Neural progenitor cell (in vitro differentiated cells): Measurements from ENCODE around the gene MPP7. TPM values are rescaled to one million over a fixed set of nuclear protein-coding genes. Genes with fewer than 3 reads are reported as not detected.

Experiments used
- DNase-seq: peaks from one replicate; pipeline ENCODE4 v3.0.0-alpha.2; 2016; ENCODE audit warnings: low spot score
- H2AFZ ChIP-seq: fragments of 200-600 bp; sonication (generic); replicated peaks from 2 replicates; pipeline ENCODE4 v1.6.1; 2016; ENCODE audit warnings: antibody characterized with exemption
- H3F3A ChIP-seq: fragments of 200-600 bp; sonication (generic); 2 replicates; pipeline ENCODE4 v1.6.1; 2016; ENCODE audit warnings: antibody characterized with exemption, low read depth
- H3K27ac ChIP-seq: fragments of 200-600 bp; sonication (generic); 2 replicates; pipeline ENCODE4 v1.5.1; 2016; ENCODE audit warnings: mild to moderate bottlenecking
- H3K27me3 ChIP-seq: fragments of 200-600 bp; sonication (generic); 2 replicates; pipeline ENCODE4 v1.6.1; 2016; ENCODE audit warnings: mild to moderate bottlenecking, moderate library complexity
- H3K36me3 ChIP-seq: fragments of 200-600 bp; sonication (generic); 2 replicates; pipeline ENCODE4 v1.5.1; 2016
- H3K4me1 ChIP-seq: fragments of 200-600 bp; sonication (generic); 2 replicates; pipeline ENCODE4 v1.6.1; 2016; ENCODE audit warnings: mixed run types
- H3K4me2 ChIP-seq: fragments of 200-600 bp; sonication (generic); 2 replicates; pipeline ENCODE4 v1.6.1; 2016
- H3K4me3 ChIP-seq: fragments of 200-600 bp; sonication (generic); 2 replicates; pipeline ENCODE4 v1.5.1; 2016
- H3K79me2 ChIP-seq: fragments of 200-600 bp; sonication (generic); 2 replicates; pipeline ENCODE4 v1.6.1; 2016; ENCODE audit warnings: low read depth
- H3K9ac ChIP-seq: fragments of 200-600 bp; sonication (generic); 2 replicates; pipeline ENCODE4 v1.6.1; 2016
- H3K9me3 ChIP-seq: fragments of 200-600 bp; sonication (generic); 2 replicates; pipeline ENCODE4 v1.5.1; 2016; ENCODE audit warnings: low read depth
- H4K20me1 ChIP-seq: fragments of 200-600 bp; sonication (generic); 2 replicates; pipeline ENCODE4 v1.6.1; 2016; ENCODE audit warnings: low read depth
- H3K27ac Mint-ChIP-seq: 3 replicates; pipeline ENCODE4 v1.8.0; 2021; ENCODE audit warnings: mixed read lengths
- H3K27me3 Mint-ChIP-seq: 2 replicates; pipeline ENCODE4 v1.8.0; 2022; ENCODE audit warnings: low read depth, mild to moderate bottlenecking, inconsistent platforms, moderate library complexity, mixed read lengths; ENCODE audit not compliant: insufficient read depth
- H3K36me3 Mint-ChIP-seq: 3 replicates; pipeline ENCODE4 v1.8.0; 2021; ENCODE audit warnings: mixed read lengths
- H3K4me1 Mint-ChIP-seq: 3 replicates; pipeline ENCODE4 v1.8.0; 2021; ENCODE audit warnings: mixed read lengths
- H3K4me3 Mint-ChIP-seq: 3 replicates; pipeline ENCODE4 v1.8.0; 2021; ENCODE audit warnings: mild to moderate bottlenecking, moderate library complexity, mixed read lengths
- H3K9me3 Mint-ChIP-seq: 3 replicates; pipeline ENCODE4 v1.8.0; 2020; ENCODE audit warnings: mixed read lengths
- CTCF ChIP-seq: fragments of 200-600 bp; sonication (generic); IDR thresholded peaks from 2 replicates; pipeline ENCODE4 v1.5.1; 2017; ENCODE audit warnings: antibody characterized with exemption, mild to moderate bottlenecking
- EZH2 ChIP-seq: fragments of 200-600 bp; sonication (generic); IDR thresholded peaks from 2 replicates; pipeline ENCODE4 v1.6.1; 2017; ENCODE audit warnings: antibody characterized with exemption, mild to moderate bottlenecking, moderate library complexity
- EZH2phosphoT487 ChIP-seq: fragments of 200-600 bp; sonication (generic); IDR thresholded peaks from 2 replicates; pipeline ENCODE4 v1.6.1; 2017; ENCODE audit warnings: antibody characterized with exemption
- total RNA-seq: library from RNA; depleted of rRNA; stranded (reverse); fragments of >200 nt; gene quantifications from 2 replicates; pipeline ENCODE4 v1.2.3, GENCODE V29; 2015; ENCODE audit warnings: low replicate concordance

The MPP7 gene
- total RNA-seq, 1 donor from 2014 or later, result 8.5 TPM

GRCh38 chr10:28311104-28311503 lies 8.2 kb upstream of the MPP7 start:
- DNase-seq, result no peak
- no peaks in the 10 kb centered on the region for H3K79me2 ChIP-seq
- no peak for TF ChIP-seq EZH2phosphoT487
- no peak for TF ChIP-seq CTCF
- no peak for TF ChIP-seq EZH2
- H3K36me3 ChIP-seq, result no peaks in the 10 kb centered on the region
- no peaks in the 10 kb centered on the region for H3K9me3 ChIP-seq
- H4K20me1 ChIP-seq, result no peaks in the 10 kb centered on the region
- H3K9me3 Mint-ChIP-seq, result no peaks in the 10 kb centered on the region
- no peaks in the 10 kb centered on the region for H3K4me1 ChIP-seq
- H3K4me2 ChIP-seq, result no peak overlapping the region
- peaks cover 11% of the 10 kb centered on the region for H3K27me3 Mint-ChIP-seq
- H3K4me3 Mint-ChIP-seq, result no peak overlapping the region
- H3K27ac Mint-ChIP-seq, result no peak overlapping the region
- H3K36me3 Mint-ChIP-seq, result no peaks in the 10 kb centered on the region
- no peak overlapping the region for H2AFZ ChIP-seq
- peaks cover 27% of the 10 kb centered on the region for H3K27me3 ChIP-seq
- no peaks in the 10 kb centered on the region for H3F3A ChIP-seq
- no peak overlapping the region for H3K9ac ChIP-seq
- H3K27ac ChIP-seq, result no peak overlapping the region
- H3K4me3 ChIP-seq, result no peak overlapping the region
- H3K4me1 Mint-ChIP-seq, result peaks cover 4% of the 10 kb centered on the region

DNA sequence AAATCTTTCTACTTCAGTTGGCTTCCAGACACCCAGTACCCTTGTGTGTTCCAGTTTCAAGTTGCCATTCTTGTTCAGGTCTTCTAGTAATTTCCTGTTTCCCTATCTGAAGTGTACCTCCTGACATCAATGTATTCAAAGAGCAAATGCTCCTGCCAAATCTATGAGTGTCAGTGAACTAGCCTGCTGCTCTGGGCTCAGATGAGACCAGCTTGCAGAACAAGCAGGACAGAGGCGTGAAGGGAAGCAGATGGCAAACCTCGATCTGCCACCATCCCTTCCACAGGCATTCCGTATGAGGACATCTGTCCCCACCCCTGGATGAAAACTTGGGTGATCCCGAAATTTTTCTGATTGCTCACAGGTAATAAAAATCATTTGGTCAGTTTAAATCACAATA lies 4.4 kb upstream of the MPP7 start:
- H3K27me3 Mint-ChIP-seq, result peaks cover 29% of the 10 kb centered on the region
- no peak overlapping the region for H3K4me3 ChIP-seq
- no peak overlapping the region for H3K4me3 Mint-ChIP-seq

DNA sequence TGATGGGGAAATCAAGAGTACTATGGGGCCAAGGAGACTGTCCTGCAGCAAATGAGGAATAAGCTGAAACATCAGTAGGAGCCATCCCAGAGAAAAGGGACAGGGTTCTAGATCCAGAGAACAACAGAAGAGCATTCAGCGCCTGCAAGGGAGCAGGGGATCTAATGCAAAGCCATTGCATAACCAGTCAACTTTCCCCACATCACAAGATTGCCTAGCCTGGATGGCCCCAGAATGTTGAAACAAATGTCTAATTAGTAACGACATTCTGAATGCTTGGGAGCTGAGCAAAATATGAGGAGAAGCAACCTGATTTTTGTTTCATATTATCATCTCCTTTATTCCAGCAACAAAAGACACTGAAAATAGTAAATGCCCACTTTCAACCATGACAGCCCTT lies 2.7 kb upstream of the MPP7 start:
- Histone ChIP-seq H3K4me3 (no peak overlapping the region), H3K36me3 (no peaks in the 10 kb centered on the region), H2AFZ (no peak overlapping the region), H3K9ac (no peak overlapping the region), H3K4me2 (no peak overlapping the region), H4K20me1 (no peaks in the 10 kb centered on the region), H3F3A (peaks cover 6% of the 10 kb centered on the region), H3K9me3 (no peaks in the 10 kb centered on the region), H3K27me3 (peaks cover 55% of the 10 kb centered on the region), H3K79me2 (peaks cover 13% of the 10 kb centered on the region), H3K27ac (no peak overlapping the region), H3K4me1 (peaks cover 10% of the 10 kb centered on the region)
- no peak for DNase-seq
- no peak overlapping the region for H3K4me3 Mint-ChIP-seq
- peaks cover 9% of the 10 kb centered on the region for H3K4me1 Mint-ChIP-seq
- TF ChIP-seq CTCF, result no peak
- no peak for TF ChIP-seq EZH2phosphoT487
- TF ChIP-seq EZH2, result no peak
- peaks cover 34% of the 10 kb centered on the region for H3K27me3 Mint-ChIP-seq
- no peaks in the 10 kb centered on the region for H3K36me3 Mint-ChIP-seq
- H3K27ac Mint-ChIP-seq, result no peak overlapping the region
- H3K9me3 Mint-ChIP-seq, result no peaks in the 10 kb centered on the region

More for the DNA sequence above, 4.4 kb upstream of the MPP7 start:
- H2AFZ ChIP-seq, result no peak overlapping the region
- no peaks in the 10 kb centered on the region for H3K9me3 ChIP-seq
- no peak overlapping the region for H3K4me2 ChIP-seq
- no peak for TF ChIP-seq CTCF
- TF ChIP-seq EZH2, result no peak
- TF ChIP-seq EZH2phosphoT487, result no peak
- no peaks in the 10 kb centered on the region for H3K79me2 ChIP-seq
- peaks cover 55% of the 10 kb centered on the region for H3K27me3 ChIP-seq
- H4K20me1 ChIP-seq, result no peaks in the 10 kb centered on the region
- Mint-ChIP-seq H3K27ac (no peak overlapping the region), H3K9me3 (no peaks in the 10 kb centered on the region), H3K4me1 (peaks cover 5% of the 10 kb centered on the region), H3K36me3 (no peaks in the 10 kb centered on the region)
- no peak overlapping the region for H3K27ac ChIP-seq
- H3K9ac ChIP-seq, result no peak overlapping the region
- H3F3A ChIP-seq, result peaks cover 2% of the 10 kb centered on the region
- no peak for DNase-seq
- H3K36me3 ChIP-seq, result no peaks in the 10 kb centered on the region
- H3K4me1 ChIP-seq, result peaks cover 5% of the 10 kb centered on the region
